ENCODE results near the gene SLITRK1.

The SLITRK1 gene

GRCh38 chr13:83881917-83882605, at the start of gene SLITRK1:
SLITRK1 (minus strand) TSS chr13:83882474; CDS start chr13:83881507, 967 bp downstream.
- peak; percentile 41 for DNase-seq
- Histone ChIP-seq H3K27me3 (replicated peaks) (peaks cover 8% of the 10 kb centered on the region), H3K27ac (no peak within 1 kb of the TSS), H3K36me3 (replicated peaks) (no peaks in the 10 kb centered on the region), H3K4me3 (ENCODE audit: low read depth, low read length) (peak within 1 kb of the TSS; percentile 47)
- TF ChIP-seq CTCF (IDR thresholded peaks at IDR 0.05; ENCODE audit: low read depth, low read length, missing control alignments) = no peak
- in situ Hi-C loops (cut with HindIII; ENCODE audit: low pct_ligation_motif_present, low sequenced_read_pairs) = no loop called here

GRCh38 chr13:83929157-83929556, 46.9 kb upstream of the SLITRK1 start:
- Histone ChIP-seq H3K27ac (no peak overlapping the region), H3K4me3 (ENCODE audit: low read depth, low read length) (no peak overlapping the region), H3K27me3 (replicated peaks) (no peaks in the 10 kb centered on the region), H3K36me3 (replicated peaks) (no peaks in the 10 kb centered on the region)
- DNase-seq = no peak
- TF ChIP-seq CTCF (IDR thresholded peaks at IDR 0.05; ENCODE audit: low read depth, low read length, missing control alignments) = no peak
- in situ Hi-C loops (cut with HindIII; ENCODE audit: low pct_ligation_motif_present, low sequenced_read_pairs) = no loop called here

- H3K27ac ChIP-seq = no peak overlapping the region
- no peak for DNase-seq
- TF ChIP-seq CTCF (IDR thresholded peaks at IDR 0.05; ENCODE audit: low read depth, low read length, missing control alignments) = no peak
- in situ Hi-C loops (cut with HindIII; ENCODE audit: low pct_ligation_motif_present, low sequenced_read_pairs) = no loop called here
- H3K36me3 ChIP-seq (replicated peaks) = no peaks in the 10 kb centered on the region
- H3K4me3 ChIP-seq (ENCODE audit: low read depth, low read length) = no peak overlapping the region
- no peaks in the 10 kb centered on the region for H3K27me3 ChIP-seq (replicated peaks)
These were observed 37.5 kb upstream of the SLITRK1 start for GRCh38 chr13:83919775-83920174.

GRCh38 chr13:83914368-83914767, 32.1 kb upstream of the SLITRK1 start:
- Histone ChIP-seq H3K36me3 (replicated peaks) (no peaks in the 10 kb centered on the region), H3K27ac (no peak overlapping the region), H3K27me3 (replicated peaks) (no peaks in the 10 kb centered on the region), H3K4me3 (ENCODE audit: low read depth, low read length) (no peak overlapping the region)
- no peak for DNase-seq
- no peak for TF ChIP-seq CTCF (IDR thresholded peaks at IDR 0.05; ENCODE audit: low read depth, low read length, missing control alignments)
- in situ Hi-C loops (cut with HindIII; ENCODE audit: low pct_ligation_motif_present, low sequenced_read_pairs) = no loop called here

GRCh38 chr13:83907196-83907989, 25.1 kb upstream of the SLITRK1 start:
- no peak overlapping the region for H3K4me3 ChIP-seq (ENCODE audit: low read depth, low read length)

More at GRCh38 chr13:83907196-83907989, 25.1 kb upstream of the SLITRK1 start:
- in situ Hi-C loops (cut with HindIII; ENCODE audit: low pct_ligation_motif_present, low sequenced_read_pairs) = no loop called here
- Histone ChIP-seq H3K36me3 (replicated peaks) (no peaks in the 10 kb centered on the region), H3K27ac (no peak overlapping the region), H3K27me3 (replicated peaks) (no peaks in the 10 kb centered on the region)
- no peak for TF ChIP-seq CTCF (IDR thresholded peaks at IDR 0.05; ENCODE audit: low read depth, low read length, missing control alignments)
- no peak for DNase-seq

Data from brain microvascular endothelial cell (primary cell).